Measurements from ENCODE around the gene NR2F1-AS1.

GRCh38 chr5:93427316-93427715, 153.7 kb downstream of the NR2F1-AS1 start:
- TF ChIP-seq CTCF (conservative IDR thresholded peaks at IDR 0.05; ENCODE audit: low read length) (no peak), EZH2phosphoT487 (IDR thresholded peaks at IDR 0.05; ENCODE audit: borderline replicate concordance, low read depth, low read length) (no peak)

Data from OCI-LY7 (cell line).